Hepatocyte (in vitro differentiated cells): Measurements from ENCODE around the gene FAM24A. TPM values are rescaled to one million over a fixed set of nuclear protein-coding genes. Genes with fewer than 3 reads are reported as not detected.
"Not testable (repeated sequence)": the region's sequence is repeated elsewhere in the genome, so short reads cannot be mapped to it uniquely, and the experiment has no call there.

ENCODE experiments used
- DNase-seq: peaks from one replicate; pipeline ENCODE4 v3.0.0-alpha.2; 2016; ENCODE audit warnings: low spot score
- H2AFZ ChIP-seq: fragments of 200-600 bp; sonication (generic); 2 replicates; pipeline ENCODE4 v1.6.0; 2016; ENCODE audit warnings: antibody characterized with exemption, mild to moderate bottlenecking
- H3K27ac ChIP-seq: fragments of 200-600 bp; sonication (generic); 2 replicates; pipeline ENCODE4 v1.5.1; 2016; ENCODE audit warnings: mild to moderate bottlenecking
- H3K27me3 ChIP-seq: fragments of 200-600 bp; sonication (generic); 2 replicates; pipeline ENCODE4 v1.6.1; 2016
- H3K36me3 ChIP-seq: fragments of 200-600 bp; sonication (generic); replicated peaks from 2 replicates; pipeline ENCODE4 v1.5.1; 2016; ENCODE audit warnings: low read depth; ENCODE audit not compliant: insufficient read depth
- H3K4me1 ChIP-seq: fragments of 200-600 bp; sonication (generic); 2 replicates; pipeline ENCODE4 v1.5.1; 2016; ENCODE audit warnings: mild to moderate bottlenecking, moderate library complexity; ENCODE audit not compliant: insufficient read depth
- H3K4me2 ChIP-seq: fragments of 200-600 bp; sonication (generic); 2 replicates; pipeline ENCODE4 v1.6.0; 2016
- H3K4me3 ChIP-seq: fragments of 200-600 bp; sonication (generic); 2 replicates; pipeline ENCODE4 v1.5.1; 2016; ENCODE audit warnings: mild to moderate bottlenecking
- H3K79me2 ChIP-seq: fragments of 200-600 bp; sonication (generic); 2 replicates; pipeline ENCODE4 v1.6.0; 2017; ENCODE audit warnings: mild to moderate bottlenecking
- H3K9me2 ChIP-seq: fragments of 200-600 bp; sonication (generic); replicated peaks from 2 replicates; pipeline ENCODE4 v1.6.0; 2017; ENCODE audit warnings: mild to moderate bottlenecking; ENCODE audit not compliant: insufficient read depth
- H3K9me3 ChIP-seq: fragments of 200-600 bp; sonication (generic); 2 replicates; pipeline ENCODE4 v1.5.1; 2016; ENCODE audit warnings: low read depth, mild to moderate bottlenecking
- H4K20me1 ChIP-seq: fragments of 200-600 bp; sonication (generic); 2 replicates; pipeline ENCODE4 v1.6.0; 2016; ENCODE audit warnings: mild to moderate bottlenecking; ENCODE audit not compliant: insufficient read depth, poor library complexity, severe bottlenecking
- EZH2 ChIP-seq: fragments of 200-600 bp; sonication (generic); IDR thresholded peaks from 2 replicates; pipeline ENCODE4 v1.6.1; 2016; ENCODE audit warnings: antibody characterized with exemption, mild to moderate bottlenecking, borderline replicate concordance
- EZH2phosphoT487 ChIP-seq: fragments of 200-600 bp; sonication (generic); IDR thresholded peaks from one replicate; pipeline ENCODE4 v1.6.1; 2018; ENCODE audit warnings: antibody characterized with exemption, mild to moderate bottlenecking, low read depth, moderate library complexity; ENCODE audit not compliant: unreplicated experiment, severe bottlenecking
- WGBS: methylation state at CpG from one replicate; pipeline ENCODE4 v1.1.6; 2016; ENCODE audit warnings: low lambda C conversion rate; ENCODE audit errors: missing lambda C conversion rate; 5-methylcytosine and 5-hydroxymethylcytosine counted together
- polyA plus RNA-seq: library from polyadenylated mRNA; unstranded; fragments of >200 nt; fragmentation: Nextera tagmentation; extraction: Ambion mirVana; gene quantifications from 2 replicates; pipeline ENCODE4 v1.2.1, GENCODE V29; 2016
- total RNA-seq: library from RNA; depleted of rRNA; stranded (reverse); fragments of >200 nt; gene quantifications from 2 replicates; pipeline ENCODE4 v1.2.3, GENCODE V29; 2014
- TF ChIP-seq, protein P1 (sequence below): fragments of 200-600 bp; sonication (generic); IDR thresholded peaks from 2 replicates; pipeline ENCODE4 v1.5.1; 2016; ENCODE audit warnings: antibody characterized with exemption, mild to moderate bottlenecking; ENCODE audit not compliant: poor library complexity

The FAM24A gene
- total and polyA plus RNA-seq, 2 experiments from 2014 or later: not detected

DNA sequence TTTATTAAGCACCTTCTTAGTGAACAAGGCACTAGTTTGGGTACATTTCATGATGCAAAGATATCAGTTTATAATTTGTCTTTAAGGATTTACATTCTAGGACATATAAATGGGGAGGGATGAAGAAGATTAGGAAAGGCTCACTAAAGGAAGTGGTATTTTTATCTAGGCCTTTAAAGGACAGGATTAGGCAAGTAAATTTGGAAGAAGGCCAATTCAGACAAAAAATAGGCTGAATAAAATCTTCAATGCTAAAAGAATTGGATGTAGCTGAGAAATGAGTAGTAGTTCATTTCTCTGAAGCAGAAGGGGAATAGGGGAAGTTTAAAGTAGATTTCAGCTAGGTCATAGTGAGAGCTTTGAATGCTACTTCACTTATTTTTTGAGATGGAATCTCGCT lies 26.2 kb upstream of the FAM24A start:
- H2AFZ ChIP-seq: no peak overlapping the region
- no peaks in the 10 kb centered on the region for H3K79me2 ChIP-seq
- 95% methylated on average over 1 of the region's 1 CpG for WGBS
- H3K4me2 ChIP-seq: no peak overlapping the region
- no peak overlapping the region for H3K27ac ChIP-seq
- peaks cover 36% of the 10 kb centered on the region for H3K27me3 ChIP-seq
- H4K20me1 ChIP-seq: no peaks in the 10 kb centered on the region
- no peak for TF ChIP-seq EZH2
- TF ChIP-seq, protein P1, sequence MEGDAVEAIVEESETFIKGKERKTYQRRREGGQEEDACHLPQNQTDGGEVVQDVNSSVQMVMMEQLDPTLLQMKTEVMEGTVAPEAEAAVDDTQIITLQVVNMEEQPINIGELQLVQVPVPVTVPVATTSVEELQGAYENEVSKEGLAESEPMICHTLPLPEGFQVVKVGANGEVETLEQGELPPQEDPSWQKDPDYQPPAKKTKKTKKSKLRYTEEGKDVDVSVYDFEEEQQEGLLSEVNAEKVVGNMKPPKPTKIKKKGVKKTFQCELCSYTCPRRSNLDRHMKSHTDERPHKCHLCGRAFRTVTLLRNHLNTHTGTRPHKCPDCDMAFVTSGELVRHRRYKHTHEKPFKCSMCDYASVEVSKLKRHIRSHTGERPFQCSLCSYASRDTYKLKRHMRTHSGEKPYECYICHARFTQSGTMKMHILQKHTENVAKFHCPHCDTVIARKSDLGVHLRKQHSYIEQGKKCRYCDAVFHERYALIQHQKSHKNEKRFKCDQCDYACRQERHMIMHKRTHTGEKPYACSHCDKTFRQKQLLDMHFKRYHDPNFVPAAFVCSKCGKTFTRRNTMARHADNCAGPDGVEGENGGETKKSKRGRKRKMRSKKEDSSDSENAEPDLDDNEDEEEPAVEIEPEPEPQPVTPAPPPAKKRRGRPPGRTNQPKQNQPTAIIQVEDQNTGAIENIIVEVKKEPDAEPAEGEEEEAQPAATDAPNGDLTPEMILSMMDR: no peak
- TF ChIP-seq EZH2phosphoT487: no peak
- H3K4me3 ChIP-seq: no peak overlapping the region
- DNase-seq: no peak
- H3K9me3 ChIP-seq: no peaks in the 10 kb centered on the region
- no peaks in the 10 kb centered on the region for H3K36me3 ChIP-seq
- no peaks in the 10 kb centered on the region for H3K9me2 ChIP-seq
- no peaks in the 10 kb centered on the region for H3K4me1 ChIP-seq

DNA sequence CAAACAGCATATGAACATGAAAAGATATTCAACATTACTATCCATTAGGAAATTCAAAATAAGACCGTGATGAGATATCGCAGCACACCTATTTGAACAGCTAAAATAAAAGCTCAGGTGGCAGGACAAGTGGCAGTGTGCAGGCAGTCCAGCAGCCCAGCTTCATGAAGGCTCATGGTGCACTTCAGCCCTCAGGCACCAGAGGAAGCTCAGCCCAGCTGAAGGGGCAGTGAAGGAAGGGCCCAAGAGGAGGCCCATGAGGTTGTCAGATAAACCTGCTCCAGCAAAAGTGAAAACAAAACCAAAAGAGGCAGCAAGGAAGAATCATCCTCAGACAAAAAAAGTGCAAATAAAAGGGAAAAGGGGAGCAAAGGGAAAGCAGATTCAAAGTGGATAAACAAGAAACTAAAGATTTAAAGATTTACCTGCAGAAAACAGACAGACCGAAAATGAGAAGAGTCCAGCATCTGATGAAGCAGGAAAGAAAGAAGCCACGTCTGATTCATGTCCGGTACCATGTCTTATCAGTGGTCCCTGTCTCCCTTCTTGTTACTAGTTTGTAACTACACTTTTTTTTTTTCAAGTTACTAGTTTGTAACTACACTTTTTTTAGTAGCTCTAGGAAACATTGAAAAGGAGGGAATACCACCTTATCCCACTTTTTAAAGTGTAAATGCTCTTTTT lies 16.0 kb upstream of the FAM24A start:
- Histone ChIP-seq H3K4me2 (no peak overlapping the region), H3K27me3 (no peaks in the 10 kb centered on the region), H3K4me3 (no peak overlapping the region), H4K20me1 (no peaks in the 10 kb centered on the region), H3K79me2 (no peaks in the 10 kb centered on the region), H2AFZ (no peak overlapping the region), H3K36me3 (no peaks in the 10 kb centered on the region), H3K9me3 (no peaks in the 10 kb centered on the region), H3K4me1 (no peaks in the 10 kb centered on the region), H3K9me2 (no peaks in the 10 kb centered on the region), H3K27ac (no peak overlapping the region)
- TF ChIP-seq, protein P1: no peak
- TF ChIP-seq EZH2phosphoT487: no peak
- no peak for DNase-seq
- 84% methylated on average over 5 of the region's 5 CpGs for WGBS

DNA sequence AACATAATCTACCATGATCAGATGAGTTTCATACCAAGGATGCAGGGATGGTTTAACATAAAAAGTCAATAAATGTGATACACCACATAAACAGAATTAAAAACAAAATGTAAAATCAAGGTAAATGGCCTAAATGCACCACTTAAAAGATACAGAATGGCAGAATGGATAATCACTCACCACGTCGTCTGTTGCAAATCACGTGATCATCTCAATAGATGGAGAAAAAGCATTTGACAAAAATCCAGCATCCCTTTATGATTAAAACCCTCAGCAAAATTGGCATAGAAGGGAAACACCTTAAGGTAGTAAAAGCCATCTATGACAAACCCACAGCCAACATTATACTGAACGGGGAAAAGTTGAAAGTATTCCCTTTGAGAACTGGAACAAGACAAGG lies 6.5 kb upstream of the FAM24A start:
- 93% methylated on average over 4 of the region's 4 CpGs for WGBS
- not testable (repeated sequence) for H3K4me1 ChIP-seq, H3K79me2 ChIP-seq, H4K20me1 ChIP-seq, H3K9me2 ChIP-seq, H3K36me3 ChIP-seq, H2AFZ ChIP-seq, H3K9me3 ChIP-seq, H3K4me3 ChIP-seq, H3K27ac ChIP-seq, H3K4me2 ChIP-seq, H3K27me3 ChIP-seq, DNase-seq

DNA sequence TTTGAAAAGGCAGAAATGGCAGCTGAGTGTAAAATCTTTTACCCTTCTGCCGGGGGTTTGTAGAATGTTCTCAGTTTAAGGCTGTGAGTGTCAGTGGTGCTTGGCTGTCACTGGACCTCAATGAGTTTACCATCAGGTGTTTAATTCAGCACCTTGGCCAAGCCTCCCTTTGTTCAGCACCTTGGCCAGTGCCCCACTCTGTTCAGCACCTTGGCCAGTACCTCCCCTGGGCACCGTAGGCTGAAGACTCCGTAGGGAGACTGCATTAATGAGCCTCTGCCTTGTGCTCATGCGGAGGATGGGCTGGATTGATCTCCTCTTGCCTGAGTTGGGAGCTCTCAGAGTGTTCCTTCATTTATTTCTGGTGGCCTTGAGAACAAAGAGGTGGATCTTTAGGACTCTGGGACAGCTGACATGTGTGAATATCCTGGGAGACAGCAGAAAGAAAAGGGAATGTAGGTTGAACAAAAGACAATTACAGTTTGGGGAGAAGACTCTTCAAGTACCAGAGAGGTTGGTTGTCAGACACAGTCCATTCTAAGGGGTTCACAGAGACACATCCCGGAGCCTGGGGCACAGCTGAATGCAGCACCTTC lies 1.6 kb downstream of the FAM24A start:
- peak; percentile 76 for DNase-seq
- Histone ChIP-seq H3K4me3 (no peak overlapping the region), H3K79me2 (no peaks in the 10 kb centered on the region), H3K27ac (no peak overlapping the region), H3K27me3 (no peaks in the 10 kb centered on the region), H2AFZ (no peak overlapping the region), H4K20me1 (no peaks in the 10 kb centered on the region), H3K9me3 (no peaks in the 10 kb centered on the region), H3K4me2 (no peak overlapping the region), H3K4me1 (no peaks in the 10 kb centered on the region), H3K36me3 (no peaks in the 10 kb centered on the region), H3K9me2 (no peaks in the 10 kb centered on the region)
- WGBS: 28% methylated on average over 5 of the region's 5 CpGs
- TF ChIP-seq EZH2: no peak
- TF ChIP-seq EZH2phosphoT487: no peak
- TF ChIP-seq, protein P1: no peak
